MM.1S (cell line): ENCODE data around the gene JMJD7.

Experiments used
- EZH2 ChIP-seq: fragments of 300-600 bp; sonication (generic); optimal IDR thresholded peaks from 2 replicates; pipeline ENCODE3; 2017; ENCODE audit warnings: low read depth, mild to moderate bottlenecking, antibody characterized with exemption, low read length, mixed read lengths
- EZH2phosphoT487 ChIP-seq: fragments of 300-600 bp; sonication (generic); IDR thresholded peaks from 2 replicates; pipeline ENCODE4 v1.6.1; 2018; ENCODE audit warnings: antibody characterized with exemption, low read length
- TF ChIP-seq, protein P1 (sequence below): fragments of 300-600 bp; sonication (generic); IDR thresholded peaks from 2 replicates; pipeline ENCODE4 v1.5.1; 2016; ENCODE audit warnings: antibody characterized with exemption, low read length, mixed read lengths

DNA sequence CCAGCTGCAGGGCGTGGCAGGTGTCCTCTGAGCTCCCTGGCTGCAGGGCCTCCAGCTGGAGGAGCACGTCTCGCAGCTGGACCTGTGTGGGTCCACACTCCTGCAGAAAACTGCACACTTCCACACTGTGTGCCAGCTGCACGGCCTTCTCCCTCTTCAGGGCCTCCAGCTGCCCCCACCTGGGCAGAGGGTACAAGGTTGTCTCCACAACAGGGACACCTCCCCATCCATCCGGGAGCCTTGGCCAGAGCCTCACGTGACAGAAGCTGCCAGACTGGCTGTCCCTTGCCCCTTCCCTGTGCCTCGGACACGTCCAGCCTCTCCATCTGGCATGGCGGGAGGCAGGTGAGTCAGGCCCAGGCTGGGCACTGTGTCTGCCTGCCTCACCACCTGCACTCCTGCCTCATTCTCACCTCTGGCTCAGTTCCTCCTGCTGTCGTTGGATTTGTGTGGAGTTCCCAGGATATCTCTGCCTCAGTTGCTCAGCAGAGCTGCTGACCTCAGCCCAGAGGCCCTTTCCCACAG lies 51.5 kb downstream of the JMJD7 start:
- TF ChIP-seq, protein P1, sequence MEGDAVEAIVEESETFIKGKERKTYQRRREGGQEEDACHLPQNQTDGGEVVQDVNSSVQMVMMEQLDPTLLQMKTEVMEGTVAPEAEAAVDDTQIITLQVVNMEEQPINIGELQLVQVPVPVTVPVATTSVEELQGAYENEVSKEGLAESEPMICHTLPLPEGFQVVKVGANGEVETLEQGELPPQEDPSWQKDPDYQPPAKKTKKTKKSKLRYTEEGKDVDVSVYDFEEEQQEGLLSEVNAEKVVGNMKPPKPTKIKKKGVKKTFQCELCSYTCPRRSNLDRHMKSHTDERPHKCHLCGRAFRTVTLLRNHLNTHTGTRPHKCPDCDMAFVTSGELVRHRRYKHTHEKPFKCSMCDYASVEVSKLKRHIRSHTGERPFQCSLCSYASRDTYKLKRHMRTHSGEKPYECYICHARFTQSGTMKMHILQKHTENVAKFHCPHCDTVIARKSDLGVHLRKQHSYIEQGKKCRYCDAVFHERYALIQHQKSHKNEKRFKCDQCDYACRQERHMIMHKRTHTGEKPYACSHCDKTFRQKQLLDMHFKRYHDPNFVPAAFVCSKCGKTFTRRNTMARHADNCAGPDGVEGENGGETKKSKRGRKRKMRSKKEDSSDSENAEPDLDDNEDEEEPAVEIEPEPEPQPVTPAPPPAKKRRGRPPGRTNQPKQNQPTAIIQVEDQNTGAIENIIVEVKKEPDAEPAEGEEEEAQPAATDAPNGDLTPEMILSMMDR: no peak
- TF ChIP-seq EZH2 (no peak), EZH2phosphoT487 (no peak)
